HFFc6 (cell line): Measurements from ENCODE around the gene CTNND2. TPM values are rescaled to one million over a fixed set of nuclear protein-coding genes. Genes with fewer than 3 reads are reported as not detected.

Source experiments
- DNase-seq: peaks from one replicate; pipeline ENCODE4 v3.0.0-alpha.2; 2018
- H3K27ac Mint-ChIP-seq: 2 replicates; pipeline ENCODE4 v1.8.0; 2020; ENCODE audit warnings: mild to moderate bottlenecking, mixed read lengths
- H3K27me3 Mint-ChIP-seq: 2 replicates; pipeline ENCODE4 v1.8.0; 2021; ENCODE audit warnings: mild to moderate bottlenecking, moderate library complexity, mixed read lengths; ENCODE audit not compliant: insufficient read depth
- H3K36me3 Mint-ChIP-seq: 2 replicates; pipeline ENCODE4 v1.8.0; 2021; ENCODE audit warnings: low read depth, mixed read lengths
- H3K4me1 Mint-ChIP-seq: 2 replicates; pipeline ENCODE4 v1.8.0; 2020; ENCODE audit warnings: low read depth, mixed read lengths
- H3K4me3 Mint-ChIP-seq: 2 replicates; pipeline ENCODE4 v1.8.0; 2020; ENCODE audit warnings: mild to moderate bottlenecking, moderate library complexity, mixed read lengths
- H3K9me3 Mint-ChIP-seq: 2 replicates; pipeline ENCODE4 v1.8.0; 2020; ENCODE audit warnings: mild to moderate bottlenecking, mixed read lengths
- total RNA-seq, 6 experiments: library from RNA; stranded (reverse); fragmentation: NEBNext Ultra II Directional; extraction: Animal tissue kit (Norgen Biotek cat#: 25700); gene quantifications; 2 replicates in 1 of 6; 3 replicates in 5 of 6; pipeline ENCODE4 v1.2.3, GENCODE V29; 2021
- TF ChIP-seq, protein P1 (sequence below): fragments of 200-600 bp; sonication (generic); IDR thresholded peaks from 2 replicates; pipeline ENCODE4 v1.5.0; 2021; ENCODE audit warnings: antibody characterized with exemption, mild to moderate bottlenecking

The CTNND2 gene
- total RNA-seq, 6 experiments from 2014 or later: not detected

DNA sequence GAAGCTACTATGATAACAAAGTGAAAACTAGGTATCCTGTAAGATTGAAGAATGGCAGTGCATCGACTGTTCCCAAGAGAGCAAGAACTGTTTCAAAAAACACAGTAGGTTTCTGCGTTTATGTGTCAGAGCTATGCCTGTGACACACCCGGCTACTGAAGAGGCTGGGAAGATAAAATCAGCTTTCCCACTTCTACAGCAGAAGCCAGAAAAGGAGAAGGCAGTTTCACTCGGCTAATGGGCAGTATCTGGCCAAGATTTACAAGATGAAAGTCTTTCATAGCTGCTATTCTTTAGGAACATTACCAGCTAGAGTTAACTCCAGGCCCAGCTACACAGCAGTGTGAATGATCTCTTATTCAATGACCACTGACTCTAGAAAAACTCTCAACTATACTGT lies 195.2 kb downstream of the CTNND2 start:
- Mint-ChIP-seq H3K4me3 (no peak overlapping the region), H3K9me3 (peaks cover 21% of the 10 kb centered on the region), H3K27ac (no peak overlapping the region), H3K4me1 (no peaks in the 10 kb centered on the region), H3K27me3 (no peaks in the 10 kb centered on the region), H3K36me3 (no peaks in the 10 kb centered on the region)
- TF ChIP-seq, protein P1, sequence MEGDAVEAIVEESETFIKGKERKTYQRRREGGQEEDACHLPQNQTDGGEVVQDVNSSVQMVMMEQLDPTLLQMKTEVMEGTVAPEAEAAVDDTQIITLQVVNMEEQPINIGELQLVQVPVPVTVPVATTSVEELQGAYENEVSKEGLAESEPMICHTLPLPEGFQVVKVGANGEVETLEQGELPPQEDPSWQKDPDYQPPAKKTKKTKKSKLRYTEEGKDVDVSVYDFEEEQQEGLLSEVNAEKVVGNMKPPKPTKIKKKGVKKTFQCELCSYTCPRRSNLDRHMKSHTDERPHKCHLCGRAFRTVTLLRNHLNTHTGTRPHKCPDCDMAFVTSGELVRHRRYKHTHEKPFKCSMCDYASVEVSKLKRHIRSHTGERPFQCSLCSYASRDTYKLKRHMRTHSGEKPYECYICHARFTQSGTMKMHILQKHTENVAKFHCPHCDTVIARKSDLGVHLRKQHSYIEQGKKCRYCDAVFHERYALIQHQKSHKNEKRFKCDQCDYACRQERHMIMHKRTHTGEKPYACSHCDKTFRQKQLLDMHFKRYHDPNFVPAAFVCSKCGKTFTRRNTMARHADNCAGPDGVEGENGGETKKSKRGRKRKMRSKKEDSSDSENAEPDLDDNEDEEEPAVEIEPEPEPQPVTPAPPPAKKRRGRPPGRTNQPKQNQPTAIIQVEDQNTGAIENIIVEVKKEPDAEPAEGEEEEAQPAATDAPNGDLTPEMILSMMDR: no peak
- no peak for DNase-seq

DNA sequence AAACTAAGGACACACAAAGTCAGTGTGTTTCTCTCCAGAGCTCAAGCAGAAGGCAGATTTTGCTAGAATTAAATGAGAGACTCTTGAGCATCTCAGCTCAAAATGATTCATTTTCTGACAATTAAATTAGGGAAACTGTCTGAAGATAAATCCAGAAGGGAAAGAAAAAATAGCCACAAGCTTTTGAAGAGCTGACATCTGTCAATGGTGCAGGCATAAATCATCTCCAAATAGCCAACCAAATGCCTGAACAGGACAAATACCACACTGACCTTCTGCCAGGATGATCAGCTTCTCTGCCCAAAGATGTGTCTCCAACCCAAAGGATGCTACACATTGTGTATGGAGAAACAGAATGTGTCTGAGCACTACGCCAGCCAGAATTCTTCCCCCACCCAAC lies 199.3 kb downstream of the CTNND2 start:
- no peak for DNase-seq
- H3K27me3 Mint-ChIP-seq: no peaks in the 10 kb centered on the region
- TF ChIP-seq, protein P1: no peak
- H3K27ac Mint-ChIP-seq: no peak overlapping the region
- peaks cover 35% of the 10 kb centered on the region for H3K9me3 Mint-ChIP-seq
- no peaks in the 10 kb centered on the region for H3K36me3 Mint-ChIP-seq
- no peaks in the 10 kb centered on the region for H3K4me1 Mint-ChIP-seq
- no peak overlapping the region for H3K4me3 Mint-ChIP-seq

DNA sequence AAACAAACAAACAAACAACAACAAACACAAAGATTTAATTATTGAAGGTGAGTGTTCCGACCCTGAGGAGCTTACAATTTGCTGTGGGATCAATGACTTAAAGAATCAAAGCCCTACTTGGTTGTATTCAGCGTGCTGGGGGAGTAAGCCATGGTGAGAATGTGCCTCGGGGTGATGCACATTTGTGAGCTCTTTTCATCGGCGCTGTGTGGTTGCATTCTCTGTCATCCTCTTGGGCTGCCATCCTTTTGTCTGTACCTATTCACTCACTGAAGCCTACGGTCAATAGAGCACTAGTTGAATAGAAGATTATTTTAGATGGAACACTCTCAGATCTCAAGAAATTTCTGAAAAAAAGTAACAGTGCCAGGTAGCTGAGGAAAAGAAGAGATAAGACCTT lies 203.9 kb downstream of the CTNND2 start:
- peaks cover 31% of the 10 kb centered on the region for H3K9me3 Mint-ChIP-seq
- TF ChIP-seq, protein P1: no peak
- H3K4me1 Mint-ChIP-seq: no peaks in the 10 kb centered on the region
- H3K4me3 Mint-ChIP-seq: no peak overlapping the region
- DNase-seq: no peak
- no peaks in the 10 kb centered on the region for H3K27me3 Mint-ChIP-seq
- no peak overlapping the region for H3K27ac Mint-ChIP-seq
- no peaks in the 10 kb centered on the region for H3K36me3 Mint-ChIP-seq

DNA sequence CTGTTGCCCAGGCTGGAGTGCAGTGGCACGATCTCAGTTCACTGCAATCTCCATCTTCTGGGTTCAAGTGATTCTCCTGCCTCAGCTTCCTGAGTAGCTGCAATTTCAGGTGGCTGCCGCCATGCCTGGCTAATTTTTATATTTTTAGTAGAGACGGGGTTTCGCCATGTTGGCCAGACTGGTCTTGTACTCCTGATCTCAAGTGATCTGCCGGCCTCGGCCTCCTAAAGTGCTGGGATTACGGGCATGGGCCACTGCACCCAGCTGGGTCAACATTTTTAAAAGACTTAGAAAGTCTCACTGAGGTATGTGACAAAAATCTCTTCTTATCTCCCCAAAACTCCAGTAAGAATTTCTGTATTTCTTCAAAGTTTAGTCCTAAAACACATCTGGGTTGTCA lies 211.6 kb downstream of the CTNND2 start:
- Mint-ChIP-seq H3K36me3 (no peaks in the 10 kb centered on the region), H3K4me3 (no peak overlapping the region), H3K27ac (no peak overlapping the region), H3K27me3 (no peaks in the 10 kb centered on the region), H3K4me1 (no peaks in the 10 kb centered on the region), H3K9me3 (peaks cover 15% of the 10 kb centered on the region)
- TF ChIP-seq, protein P1: no peak
- DNase-seq: no peak

DNA sequence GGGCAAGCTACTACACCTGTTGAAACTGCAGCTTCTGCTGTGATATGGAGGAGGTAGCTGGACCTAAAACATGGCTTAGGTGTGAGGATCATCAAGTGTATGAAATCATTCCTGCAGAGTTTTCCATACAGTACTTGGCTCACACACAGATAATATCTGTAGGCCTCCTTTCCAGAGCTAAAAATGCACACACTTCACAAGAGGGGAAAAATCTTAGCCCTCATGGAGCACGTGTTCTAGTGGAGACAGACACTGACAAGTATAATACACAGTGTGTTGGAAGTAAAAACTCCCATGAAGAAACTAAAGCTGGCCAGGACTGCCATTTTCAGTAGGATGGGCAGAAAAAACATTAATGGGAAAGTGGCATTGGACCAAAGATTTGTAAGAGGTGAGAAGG lies 216.7 kb downstream of the CTNND2 start:
- Mint-ChIP-seq H3K9me3 (peaks cover 27% of the 10 kb centered on the region), H3K36me3 (no peaks in the 10 kb centered on the region), H3K27me3 (no peaks in the 10 kb centered on the region), H3K4me3 (no peak overlapping the region), H3K4me1 (no peaks in the 10 kb centered on the region), H3K27ac (no peak overlapping the region)
- TF ChIP-seq, protein P1: no peak
- DNase-seq: no peak

DNA sequence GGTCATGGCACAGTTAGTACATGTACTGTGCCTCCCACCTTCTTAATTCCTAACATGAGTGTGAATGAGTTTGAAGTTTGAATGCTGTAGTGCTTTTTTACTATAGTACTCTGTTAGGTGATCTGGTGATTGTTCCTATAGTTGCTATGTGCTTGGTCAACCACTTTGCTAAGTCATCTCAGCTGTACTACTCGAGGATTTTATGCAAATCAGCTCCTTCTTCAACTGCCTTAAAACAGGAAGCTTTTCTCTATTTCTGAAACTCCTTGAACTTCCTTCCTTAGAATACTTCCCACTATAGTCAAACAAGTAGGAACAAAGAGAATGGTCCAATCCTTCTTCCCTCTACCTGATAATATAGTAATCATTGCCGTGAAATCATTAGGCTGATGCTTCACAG lies 219.6 kb downstream of the CTNND2 start:
- H3K36me3 Mint-ChIP-seq: no peaks in the 10 kb centered on the region
- TF ChIP-seq, protein P1: no peak
- no peaks in the 10 kb centered on the region for H3K27me3 Mint-ChIP-seq
- no peak overlapping the region for H3K27ac Mint-ChIP-seq
- H3K9me3 Mint-ChIP-seq: peaks cover 37% of the 10 kb centered on the region
- H3K4me3 Mint-ChIP-seq: no peak overlapping the region
- H3K4me1 Mint-ChIP-seq: no peaks in the 10 kb centered on the region
- DNase-seq: no peak
